GM12892 (cell line): ENCODE results near the gene MAP2K5.

ENCODE experiments used
- POLR2A ChIP-seq: IDR thresholded peaks from 2 replicates; pipeline ENCODE4 v1.6.1; 2011; ENCODE audit warnings: low read depth, low read length, control low read depth
- POLR2AphosphoS5 ChIP-seq: IDR thresholded peaks from 2 replicates; pipeline ENCODE4 v1.6.1; 2011; ENCODE audit warnings: low read depth, low read length, control low read depth

DNA sequence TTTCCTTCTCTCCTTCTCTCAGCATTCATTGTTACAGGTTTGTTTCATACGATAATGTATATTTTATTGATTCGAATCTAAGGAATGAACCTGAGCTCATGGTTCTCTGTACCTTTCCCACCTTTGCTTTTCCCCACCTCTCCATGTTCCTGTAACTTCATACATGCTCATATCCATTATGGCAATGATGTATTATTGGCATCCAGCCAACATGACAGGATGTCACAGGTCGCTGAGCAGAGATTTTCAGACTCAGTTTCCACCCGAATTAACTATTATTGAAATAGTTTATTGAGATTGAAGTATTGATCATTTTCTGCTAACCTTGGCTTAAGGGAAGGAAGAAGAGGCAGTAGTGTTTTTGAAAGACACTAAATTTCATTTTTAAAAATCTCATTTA lies 64.8 kb downstream of the MAP2K5 start:
- TF ChIP-seq POLR2AphosphoS5 (no peak), POLR2A (no peak)
